Left hindlimb (tissue), 1 donor: ENCODE measurements around the gene HMCN1.
A peak's percentile ranks its signal among the peaks of the same experiment; 100 is the strongest.

ENCODE experiments used
- DNase-seq: peaks from one replicate; pipeline ENCODE4 v3.0.0-alpha.2; 2018

Gene HMCN1

GRCh38 chr1:185733818-185734735, at the start of gene HMCN1:
TSS of gene HMCN1 (plus strand) at chr1:185734391. CDS start at chr1:185734780, 389 bp downstream.
- DNase-seq = peak; percentile 81

DNA sequence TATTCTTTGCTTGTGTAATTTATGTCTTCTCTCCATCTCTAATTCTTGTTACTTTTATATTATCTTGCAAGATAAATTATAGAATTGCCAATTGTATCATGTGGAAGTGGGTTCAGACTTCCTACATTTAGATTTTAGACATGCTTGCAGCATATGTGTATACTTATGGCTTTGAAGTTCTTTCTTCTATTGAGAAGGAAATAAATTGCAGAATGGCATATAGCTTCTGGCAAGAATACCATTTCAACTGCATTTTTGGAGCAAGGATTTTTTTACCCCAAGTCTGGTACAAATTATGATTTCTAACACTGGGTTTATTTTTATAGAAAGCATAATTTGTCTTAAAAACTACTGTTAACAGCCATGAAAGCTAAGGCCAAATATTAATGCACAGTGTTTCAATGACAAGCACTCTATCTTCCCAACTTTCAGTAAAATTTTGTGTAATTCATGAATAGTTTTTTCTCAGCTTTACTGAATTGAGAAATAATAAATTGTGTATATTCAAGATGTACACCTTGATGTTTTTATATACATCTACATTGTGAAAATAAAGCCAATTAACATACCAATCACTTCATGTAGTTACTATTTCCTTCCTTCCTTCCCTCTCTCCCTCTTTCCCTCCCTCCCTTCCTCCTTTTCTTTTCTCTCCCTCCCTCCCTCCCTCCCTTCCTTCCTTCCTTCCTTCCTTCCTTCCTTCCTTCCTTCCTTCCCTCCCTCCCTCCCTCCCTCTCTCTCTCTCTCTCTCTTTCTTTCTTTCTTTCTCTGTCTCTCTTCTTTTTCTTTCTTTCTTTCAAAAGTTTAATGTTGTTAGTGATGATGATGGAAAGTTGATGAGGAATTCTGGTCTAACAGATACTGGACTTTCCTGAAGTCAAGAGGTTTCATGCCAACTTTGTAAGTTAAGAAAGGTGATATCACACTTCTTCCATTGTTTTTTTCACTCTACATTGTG, 47.1 kb upstream of the HMCN1 start:
- DNase-seq = no peak

DNA sequence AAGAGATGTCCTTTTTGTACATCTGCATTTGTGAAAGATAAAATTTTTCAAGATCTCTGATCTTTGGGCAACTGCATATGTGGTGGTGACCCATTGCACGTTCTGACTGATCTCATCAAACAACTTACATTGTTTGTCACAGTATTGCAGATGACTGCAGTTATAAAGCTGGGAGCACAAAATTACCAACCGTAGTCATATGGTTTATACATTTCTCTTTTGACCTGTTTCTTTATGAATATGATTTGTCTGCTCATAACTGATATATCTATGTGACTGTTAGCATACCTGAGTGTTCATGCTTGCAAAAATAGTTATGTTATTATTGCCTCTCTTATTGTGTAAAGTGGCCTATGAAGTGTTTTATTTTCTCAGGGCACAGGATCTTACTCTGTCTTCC, 43.7 kb upstream of the HMCN1 start:
- DNase-seq = no peak

- DNase-seq = no peak
Measured at GRCh38 chr1:185693654-185694053, 40.5 kb upstream of the HMCN1 start.

DNA sequence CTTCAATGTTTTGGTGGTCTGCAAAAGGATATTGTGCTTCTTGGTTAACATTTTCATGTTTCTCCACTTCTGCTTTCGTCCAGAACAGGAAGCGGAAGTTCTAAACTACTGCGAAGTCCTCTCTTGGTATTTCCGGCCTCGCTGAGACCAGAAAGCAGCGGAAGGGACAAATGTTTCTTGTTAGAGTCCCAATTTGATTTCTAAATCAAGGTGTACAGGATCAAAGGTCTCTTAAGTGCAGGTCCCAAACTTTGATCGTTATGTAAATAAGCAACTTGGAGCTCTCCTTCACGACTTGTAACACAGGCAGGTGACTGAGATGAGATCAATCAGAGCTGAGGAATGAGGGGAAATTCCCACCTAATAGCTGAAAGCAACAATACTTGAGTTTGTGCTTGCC, 40.1 kb upstream of the HMCN1 start:
- DNase-seq = no peak

- DNase-seq = no peak
Measured at GRCh38 chr1:185695299-185695698, 38.9 kb upstream of the HMCN1 start.

DNA sequence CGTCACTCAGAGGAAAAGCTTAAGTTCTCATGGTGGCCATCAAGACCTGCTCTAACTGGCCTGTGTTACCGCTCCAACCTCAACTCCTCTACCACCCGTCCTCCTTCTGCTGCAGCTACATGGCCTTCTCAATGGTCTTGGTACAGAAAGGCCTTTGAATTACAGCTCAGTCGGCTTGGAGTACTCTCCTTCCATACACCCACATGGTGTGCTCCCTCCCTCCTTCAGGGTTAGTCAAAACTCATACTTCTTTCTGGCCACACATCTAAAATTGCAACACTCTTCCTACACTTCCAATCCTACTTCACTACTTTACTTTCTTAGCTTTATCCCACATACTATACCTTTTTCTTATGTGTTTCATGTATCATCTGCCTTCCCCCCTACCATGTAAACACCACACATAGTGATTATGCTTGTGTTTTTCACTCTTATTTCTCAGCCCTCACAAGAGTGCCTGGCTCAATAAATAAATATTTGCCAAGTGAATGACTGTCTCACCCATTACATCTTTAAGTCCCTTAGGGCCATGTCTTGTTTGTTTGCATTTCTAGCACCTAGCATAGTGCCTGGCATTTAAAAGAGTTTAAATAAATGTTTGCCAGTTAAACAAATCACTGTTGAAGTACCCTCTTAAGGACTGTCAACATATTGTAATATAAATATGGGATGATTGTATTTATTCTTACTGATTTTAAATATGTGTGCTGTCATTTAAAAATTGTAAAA, 37.6 kb upstream of the HMCN1 start:
- DNase-seq = no peak

DNA sequence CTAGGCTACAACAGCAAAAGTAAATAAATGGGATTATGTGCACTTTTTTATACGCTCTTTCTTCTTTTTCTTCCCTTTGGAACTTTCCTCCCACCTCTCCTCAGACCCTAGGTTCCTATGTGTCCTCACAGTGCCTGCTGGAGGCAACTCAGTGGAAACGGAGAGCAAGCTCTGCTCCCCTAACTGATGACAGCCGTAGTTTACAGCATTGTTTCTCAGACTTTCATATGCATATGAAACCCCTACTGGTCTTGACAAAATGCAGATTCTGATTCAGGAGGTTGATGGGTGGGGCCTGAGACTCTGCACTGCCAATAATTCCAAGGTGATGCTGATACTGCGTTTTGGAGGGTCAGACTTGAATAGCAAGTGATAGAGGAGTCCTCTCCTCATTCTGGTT, 34.3 kb upstream of the HMCN1 start:
- no peak for DNase-seq

GRCh38 chr1:185701650-185702049, 32.5 kb upstream of the HMCN1 start:
- no peak for DNase-seq

GRCh38 chr1:185704181-185704580, 30.0 kb upstream of the HMCN1 start:
- DNase-seq = no peak

GRCh38 chr1:185716095-185716494, 18.1 kb upstream of the HMCN1 start:
- no peak for DNase-seq

- no peak for DNase-seq
Measured at GRCh38 chr1:185719021-185719420, 15.2 kb upstream of the HMCN1 start.

GRCh38 chr1:185720633-185721272, 13.4 kb upstream of the HMCN1 start:
- DNase-seq = no peak

- no peak for DNase-seq
Measured at GRCh38 chr1:185721553-185721952, 12.6 kb upstream of the HMCN1 start.

GRCh38 chr1:185722098-185722497, 12.1 kb upstream of the HMCN1 start:
- DNase-seq = no peak

DNA sequence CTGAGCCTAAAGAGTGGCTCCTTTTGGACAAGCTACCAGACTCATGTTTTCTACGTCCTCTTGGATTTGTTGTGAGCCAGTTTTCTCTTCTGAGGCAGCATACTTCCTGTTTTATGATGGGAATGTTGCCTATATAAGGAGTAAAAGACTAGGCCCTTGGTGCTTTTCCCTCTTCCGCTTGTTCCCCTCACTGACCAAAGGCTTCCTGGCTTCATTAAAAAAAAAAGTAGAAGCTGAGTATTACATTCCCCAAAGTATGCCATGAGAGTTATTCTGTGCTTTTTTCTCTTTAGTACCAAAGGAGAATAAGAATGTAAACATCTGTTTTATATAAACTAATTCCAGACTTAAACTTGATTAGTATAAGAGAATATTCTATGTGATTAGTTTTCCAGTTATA, 6.5 kb upstream of the HMCN1 start:
- no peak for DNase-seq

DNA sequence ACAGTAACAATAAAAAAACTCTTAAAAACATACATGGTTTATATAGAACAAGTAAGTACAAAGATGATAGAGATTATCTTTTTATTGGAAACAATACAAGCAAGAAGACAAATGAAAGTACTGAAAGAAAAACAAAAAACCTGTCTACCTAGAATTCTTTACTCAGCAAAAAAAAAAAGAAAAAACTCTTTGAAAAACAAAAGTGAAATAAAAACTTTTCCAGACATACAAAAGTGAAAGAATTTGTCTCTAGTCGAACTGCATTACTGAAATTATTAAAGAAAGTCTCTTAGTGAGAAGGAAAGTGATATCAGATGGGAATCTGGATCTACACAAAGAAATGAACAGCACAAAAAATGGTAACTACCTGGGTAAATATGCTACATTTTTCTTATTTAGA, 2.7 kb upstream of the HMCN1 start:
- DNase-seq = no peak

DNA sequence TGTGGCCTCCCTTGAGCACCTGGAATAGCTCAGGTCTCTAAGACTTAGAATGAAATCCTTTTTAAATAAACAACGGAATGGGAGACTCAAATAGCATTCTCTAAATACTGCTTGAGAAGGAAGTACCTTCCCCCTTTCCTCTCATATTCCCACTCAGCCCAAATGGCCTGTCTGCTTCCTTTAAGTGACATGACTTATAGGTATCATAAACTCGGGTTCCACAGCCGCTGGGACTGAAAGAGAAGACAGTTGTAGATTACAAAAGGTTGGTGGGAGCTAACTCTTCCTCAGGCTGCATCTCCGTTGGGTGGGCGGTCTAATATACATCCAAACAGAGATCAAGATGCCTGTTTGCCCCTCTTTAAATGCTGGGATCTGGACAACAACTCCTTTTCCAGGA, 1.2 kb upstream of the HMCN1 start:
- no peak for DNase-seq

DNA sequence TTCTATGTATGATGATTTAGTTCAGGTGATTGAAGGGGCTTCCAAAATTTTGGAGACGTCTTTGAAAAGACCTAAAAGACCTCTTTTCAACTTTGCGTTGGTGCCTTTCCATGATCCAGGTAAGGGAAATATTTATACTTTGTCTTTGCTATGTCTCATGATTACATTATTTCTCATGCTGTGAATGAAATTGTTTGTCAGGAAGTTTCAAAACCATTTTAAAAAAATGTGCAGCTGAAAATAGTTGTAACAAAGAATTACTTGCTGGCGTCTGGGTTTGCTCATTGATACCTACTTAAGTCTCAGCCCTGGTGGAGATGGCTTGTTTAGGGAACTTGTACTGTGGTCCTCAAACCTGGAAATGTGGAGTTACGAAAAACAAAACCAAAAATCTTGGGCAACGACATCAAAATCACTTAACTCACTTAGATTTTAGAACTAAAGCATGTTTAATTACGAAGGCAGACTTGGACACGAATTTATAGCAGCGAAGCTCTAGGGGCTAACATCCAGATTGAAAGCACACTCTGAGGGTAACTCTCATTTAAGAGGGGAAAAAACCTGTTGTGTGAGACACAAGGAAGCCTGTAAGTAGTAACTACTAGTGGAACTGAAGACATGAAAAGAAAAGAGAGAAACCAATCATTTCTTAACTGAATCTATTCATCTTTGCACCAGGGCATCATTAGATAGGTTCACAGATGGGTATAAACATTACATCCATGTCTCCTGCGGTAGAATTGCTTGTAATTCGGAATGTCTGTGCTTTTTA, 924 bp downstream of the HMCN1 start:
- DNase-seq = no peak

- DNase-seq = no peak
Measured at GRCh38 chr1:185735701-185736064, 1.5 kb downstream of the HMCN1 start.

- no peak for DNase-seq
Measured at GRCh38 chr1:185739967-185740366, 5.8 kb downstream of the HMCN1 start.

GRCh38 chr1:185741551-185741950, 7.4 kb downstream of the HMCN1 start:
- DNase-seq = no peak
